Fibroblast of mammary gland (primary cell): ENCODE data around the gene CACNB4.

Source experiments
- DNase-seq: peaks from one replicate; pipeline ENCODE4 v3.0.0-alpha.2; 2010; ENCODE audit warnings: low read depth
- H3K4me3 ChIP-seq: 2 replicates; pipeline ENCODE4 v1.5.1; 2011; ENCODE audit warnings: low read depth, mild to moderate bottlenecking, low read length, moderate library complexity; ENCODE audit not compliant: control insufficient read depth
- TF ChIP-seq, protein P1 (sequence below): conservative IDR thresholded peaks from 2 replicates; pipeline ENCODE4 v1.5.1; 2011; ENCODE audit warnings: low read depth, low read length, inconsistent platforms; ENCODE audit not compliant: control insufficient read depth, insufficient read depth

CACNB4 gene

DNA sequence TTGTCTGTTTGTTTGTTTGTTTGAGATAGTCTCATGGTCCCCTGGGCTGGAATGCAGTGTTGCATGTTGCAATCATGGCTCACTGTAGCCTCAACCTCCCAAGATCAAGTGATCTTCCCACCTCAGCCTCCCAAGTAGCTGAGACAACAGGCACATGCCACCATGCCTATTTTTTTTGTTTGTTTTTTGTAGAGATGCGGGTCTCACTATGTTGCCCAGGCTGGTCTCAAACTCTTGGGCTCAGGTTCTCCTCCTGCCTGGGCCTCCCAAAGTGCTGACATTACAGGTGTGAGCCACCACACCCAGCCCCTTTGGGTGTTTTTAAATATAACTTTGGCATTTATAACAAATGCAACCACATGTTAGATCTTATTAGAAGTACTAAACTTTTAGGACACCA is 308.2 kb downstream of the CACNB4 start:
- no peak for DNase-seq
- no peak overlapping the region for H3K4me3 ChIP-seq
- TF ChIP-seq, protein P1, sequence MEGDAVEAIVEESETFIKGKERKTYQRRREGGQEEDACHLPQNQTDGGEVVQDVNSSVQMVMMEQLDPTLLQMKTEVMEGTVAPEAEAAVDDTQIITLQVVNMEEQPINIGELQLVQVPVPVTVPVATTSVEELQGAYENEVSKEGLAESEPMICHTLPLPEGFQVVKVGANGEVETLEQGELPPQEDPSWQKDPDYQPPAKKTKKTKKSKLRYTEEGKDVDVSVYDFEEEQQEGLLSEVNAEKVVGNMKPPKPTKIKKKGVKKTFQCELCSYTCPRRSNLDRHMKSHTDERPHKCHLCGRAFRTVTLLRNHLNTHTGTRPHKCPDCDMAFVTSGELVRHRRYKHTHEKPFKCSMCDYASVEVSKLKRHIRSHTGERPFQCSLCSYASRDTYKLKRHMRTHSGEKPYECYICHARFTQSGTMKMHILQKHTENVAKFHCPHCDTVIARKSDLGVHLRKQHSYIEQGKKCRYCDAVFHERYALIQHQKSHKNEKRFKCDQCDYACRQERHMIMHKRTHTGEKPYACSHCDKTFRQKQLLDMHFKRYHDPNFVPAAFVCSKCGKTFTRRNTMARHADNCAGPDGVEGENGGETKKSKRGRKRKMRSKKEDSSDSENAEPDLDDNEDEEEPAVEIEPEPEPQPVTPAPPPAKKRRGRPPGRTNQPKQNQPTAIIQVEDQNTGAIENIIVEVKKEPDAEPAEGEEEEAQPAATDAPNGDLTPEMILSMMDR: no peak

DNA sequence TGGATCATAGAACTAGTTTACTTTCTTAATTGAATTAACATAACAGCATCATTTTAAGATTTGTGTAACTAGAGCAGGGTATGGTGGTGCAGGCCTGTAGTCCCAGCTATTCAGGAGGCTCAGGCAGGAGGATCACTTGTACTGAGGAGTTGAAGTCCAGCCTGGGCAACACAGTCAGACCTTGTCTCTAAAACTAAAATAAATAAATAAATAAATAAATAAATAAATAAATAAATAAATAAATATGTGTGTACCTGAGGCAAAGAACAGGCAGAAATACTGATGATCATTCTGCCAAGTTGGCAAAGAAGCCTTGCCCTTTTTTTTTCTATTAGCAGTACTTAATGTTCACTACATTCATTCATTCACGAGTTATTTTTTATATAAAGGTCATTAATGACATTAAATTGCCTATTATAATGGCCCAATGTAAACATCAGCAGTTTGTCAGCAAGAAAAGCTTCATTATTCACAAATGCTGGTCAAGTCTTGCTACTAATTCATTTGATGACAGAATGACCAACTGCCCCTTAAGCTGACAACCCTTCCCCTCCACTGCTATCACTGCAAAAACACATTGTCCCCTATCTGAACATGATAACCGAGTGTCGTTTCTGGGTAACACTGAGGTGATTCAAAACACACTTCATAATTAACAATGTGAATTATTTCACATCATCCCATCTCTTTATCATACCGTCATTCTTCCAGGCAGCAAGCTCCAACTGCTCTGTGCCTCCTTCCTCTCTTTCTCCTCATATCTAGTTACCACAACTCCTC is 309.6 kb downstream of the CACNB4 start:
- no peak overlapping the region for H3K4me3 ChIP-seq
- TF ChIP-seq, protein P1: no peak
- no peak for DNase-seq

DNA sequence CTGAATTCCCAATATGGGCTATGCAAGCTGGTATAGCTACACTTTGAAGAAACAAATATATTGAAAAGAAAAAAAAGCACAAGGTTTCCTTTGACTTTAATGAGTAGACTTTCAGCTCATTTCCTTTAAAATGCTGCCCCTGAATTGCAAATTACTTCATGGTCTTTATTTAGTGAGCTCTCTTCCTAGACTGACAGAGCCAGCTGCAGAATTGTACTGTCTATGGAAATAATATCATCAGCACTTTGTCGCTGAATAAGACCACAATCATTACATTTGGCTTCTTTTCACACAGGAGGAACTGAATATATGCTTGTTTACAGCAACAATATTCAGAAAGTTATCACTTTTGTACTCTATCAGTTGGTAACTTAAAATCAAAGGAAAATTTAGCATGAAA is 312.4 kb downstream of the CACNB4 start:
- H3K4me3 ChIP-seq: no peak overlapping the region

GRCh38 chr2:151786077-151786476 is 312.8 kb downstream of the CACNB4 start:
- TF ChIP-seq, protein P1: no peak
- H3K4me3 ChIP-seq: no peak overlapping the region
- DNase-seq: no peak

More for the DNA sequence above, 312.4 kb downstream of the CACNB4 start:
- DNase-seq: no peak
- TF ChIP-seq, protein P1: no peak

GRCh38 chr2:151783133-151783520 is 315.7 kb downstream of the CACNB4 start:
- TF ChIP-seq, protein P1: no peak
- H3K4me3 ChIP-seq: no peak overlapping the region
- DNase-seq: no peak
